Neural progenitor cell (in vitro differentiated cells): ENCODE results near the gene ARVCF.

Experiments
- EZH2 ChIP-seq: fragments of 200-600 bp; sonication (generic); IDR thresholded peaks from 2 replicates; pipeline ENCODE4 v1.6.1; 2017; ENCODE audit warnings: antibody characterized with exemption, mild to moderate bottlenecking, moderate library complexity
- EZH2phosphoT487 ChIP-seq: fragments of 200-600 bp; sonication (generic); IDR thresholded peaks from 2 replicates; pipeline ENCODE4 v1.6.1; 2017; ENCODE audit warnings: antibody characterized with exemption
- TF ChIP-seq, protein P1 (sequence below): fragments of 200-600 bp; sonication (generic); IDR thresholded peaks from 2 replicates; pipeline ENCODE4 v1.5.1; 2017; ENCODE audit warnings: antibody characterized with exemption, mild to moderate bottlenecking

DNA sequence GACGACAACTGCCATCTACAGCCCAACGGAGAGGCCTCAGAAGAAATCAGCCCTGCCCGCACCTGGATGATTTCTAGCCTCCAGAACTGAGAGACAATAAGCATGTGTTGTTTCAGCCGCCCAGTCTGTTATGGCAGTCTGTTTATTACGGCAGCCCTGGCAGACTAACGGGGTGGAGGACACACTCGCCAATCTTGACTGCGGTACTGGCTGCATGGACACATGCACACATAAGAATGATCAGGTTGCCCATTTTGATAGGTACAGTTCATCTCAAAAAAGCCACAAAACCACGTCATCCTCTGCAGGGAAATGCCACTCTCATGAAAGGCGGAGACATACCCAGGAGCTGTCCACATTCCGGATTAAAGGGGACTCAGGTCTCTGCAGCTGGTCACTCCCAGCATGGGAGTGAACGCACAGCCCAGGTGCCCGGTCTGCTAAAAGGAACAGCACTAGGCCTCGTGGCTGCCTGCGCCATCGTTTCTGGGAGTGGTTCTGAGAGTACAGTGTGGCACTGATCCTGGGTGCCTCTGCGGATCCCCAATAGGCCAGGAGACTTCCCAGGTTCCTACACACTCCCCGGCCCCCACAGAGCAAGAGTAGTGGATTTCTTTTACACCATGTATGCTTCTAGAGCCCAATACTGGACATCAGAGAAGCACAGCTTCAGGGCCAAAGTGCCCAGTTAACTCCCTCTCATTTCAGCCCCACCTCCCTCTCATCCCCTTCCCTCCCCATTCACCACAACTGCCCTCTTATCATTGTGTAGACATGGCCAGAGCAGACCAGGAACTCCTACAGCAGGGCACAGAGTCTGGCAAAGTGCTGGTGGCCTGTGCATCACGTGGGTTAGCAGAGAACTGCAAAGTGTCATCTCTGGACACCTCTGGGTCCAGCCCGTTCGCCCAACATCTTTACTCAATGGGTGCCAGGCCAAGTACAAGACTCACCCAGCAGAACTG, 86.8 kb downstream of the ARVCF start:
- TF ChIP-seq, protein P1, sequence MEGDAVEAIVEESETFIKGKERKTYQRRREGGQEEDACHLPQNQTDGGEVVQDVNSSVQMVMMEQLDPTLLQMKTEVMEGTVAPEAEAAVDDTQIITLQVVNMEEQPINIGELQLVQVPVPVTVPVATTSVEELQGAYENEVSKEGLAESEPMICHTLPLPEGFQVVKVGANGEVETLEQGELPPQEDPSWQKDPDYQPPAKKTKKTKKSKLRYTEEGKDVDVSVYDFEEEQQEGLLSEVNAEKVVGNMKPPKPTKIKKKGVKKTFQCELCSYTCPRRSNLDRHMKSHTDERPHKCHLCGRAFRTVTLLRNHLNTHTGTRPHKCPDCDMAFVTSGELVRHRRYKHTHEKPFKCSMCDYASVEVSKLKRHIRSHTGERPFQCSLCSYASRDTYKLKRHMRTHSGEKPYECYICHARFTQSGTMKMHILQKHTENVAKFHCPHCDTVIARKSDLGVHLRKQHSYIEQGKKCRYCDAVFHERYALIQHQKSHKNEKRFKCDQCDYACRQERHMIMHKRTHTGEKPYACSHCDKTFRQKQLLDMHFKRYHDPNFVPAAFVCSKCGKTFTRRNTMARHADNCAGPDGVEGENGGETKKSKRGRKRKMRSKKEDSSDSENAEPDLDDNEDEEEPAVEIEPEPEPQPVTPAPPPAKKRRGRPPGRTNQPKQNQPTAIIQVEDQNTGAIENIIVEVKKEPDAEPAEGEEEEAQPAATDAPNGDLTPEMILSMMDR, result no peak
- TF ChIP-seq EZH2 (no peak), EZH2phosphoT487 (no peak)
